ENCODE results near the gene IMPA2. TPM values are rescaled to one million over a fixed set of nuclear protein-coding genes. Genes with fewer than 3 reads are reported as not detected.

The IMPA2 gene
- polyA plus RNA-seq, 1 donor (not counting 4 experiments of a cell fraction or from before 2014, with no cell fraction given), result 17.6 TPM

DNA sequence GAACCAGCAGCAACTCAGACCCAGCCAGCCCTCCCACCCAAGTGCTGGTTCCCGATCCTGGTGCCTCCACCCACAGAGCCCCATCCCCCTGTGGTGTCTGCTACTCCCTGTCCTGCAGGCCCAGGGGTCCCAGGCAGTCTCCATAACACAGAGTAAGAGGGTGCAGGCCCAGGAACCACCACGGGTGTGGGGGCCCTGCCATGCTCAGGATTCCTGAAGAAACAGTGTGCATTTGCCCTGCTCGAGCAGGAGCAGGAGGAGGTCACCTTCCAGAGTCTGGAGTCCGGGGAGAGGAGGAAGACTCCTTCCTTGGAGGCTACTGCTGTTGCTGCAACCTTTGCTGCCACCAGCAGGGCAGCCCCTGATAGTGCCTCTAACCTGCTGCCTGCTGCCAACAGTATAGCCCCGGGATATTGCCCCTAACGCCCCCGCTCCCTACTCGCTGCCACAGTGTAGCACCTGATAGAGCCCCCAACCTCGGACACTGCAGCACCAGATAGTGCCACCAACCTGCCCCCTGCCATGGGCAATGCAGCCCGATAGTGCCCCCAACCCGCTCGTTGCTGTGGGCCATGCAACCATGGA is 65.5 kb downstream of the IMPA2 start:
- no peaks in the 10 kb centered on the region for H3K9me3 ChIP-seq (ENCODE audit: control insufficient read depth, low read depth, low read length)
- H3K4me2 ChIP-seq (ENCODE audit: control insufficient read depth, extremely low read depth, insufficient read depth, low read depth, low read length), result no peak overlapping the region
- no peaks in the 10 kb centered on the region for H3K27me3 ChIP-seq (ENCODE audit: control insufficient read depth, extremely low read depth, insufficient read depth, low read length)
- H3K4me1 ChIP-seq (ENCODE audit: control insufficient read depth, extremely low read depth, insufficient read depth, low read length), result peaks cover 4% of the 10 kb centered on the region
- no peak overlapping the region for H3K27ac ChIP-seq (ENCODE audit: control insufficient read depth, insufficient read depth, low read length)
- H3K9ac ChIP-seq (ENCODE audit: control insufficient read depth, extremely low read depth, insufficient read depth, low read length), result no peak overlapping the region
- no peaks in the 10 kb centered on the region for H3K36me3 ChIP-seq (ENCODE audit: control insufficient read depth in 2 of 2, extremely low read depth in 1 of 2, insufficient read depth in 2 of 2, low read length in 2 of 2)
- DNase-seq (ENCODE audit: low read depth, low spot score) (no peak), FAIRE-seq (no peak)
- TF ChIP-seq, protein P1, sequence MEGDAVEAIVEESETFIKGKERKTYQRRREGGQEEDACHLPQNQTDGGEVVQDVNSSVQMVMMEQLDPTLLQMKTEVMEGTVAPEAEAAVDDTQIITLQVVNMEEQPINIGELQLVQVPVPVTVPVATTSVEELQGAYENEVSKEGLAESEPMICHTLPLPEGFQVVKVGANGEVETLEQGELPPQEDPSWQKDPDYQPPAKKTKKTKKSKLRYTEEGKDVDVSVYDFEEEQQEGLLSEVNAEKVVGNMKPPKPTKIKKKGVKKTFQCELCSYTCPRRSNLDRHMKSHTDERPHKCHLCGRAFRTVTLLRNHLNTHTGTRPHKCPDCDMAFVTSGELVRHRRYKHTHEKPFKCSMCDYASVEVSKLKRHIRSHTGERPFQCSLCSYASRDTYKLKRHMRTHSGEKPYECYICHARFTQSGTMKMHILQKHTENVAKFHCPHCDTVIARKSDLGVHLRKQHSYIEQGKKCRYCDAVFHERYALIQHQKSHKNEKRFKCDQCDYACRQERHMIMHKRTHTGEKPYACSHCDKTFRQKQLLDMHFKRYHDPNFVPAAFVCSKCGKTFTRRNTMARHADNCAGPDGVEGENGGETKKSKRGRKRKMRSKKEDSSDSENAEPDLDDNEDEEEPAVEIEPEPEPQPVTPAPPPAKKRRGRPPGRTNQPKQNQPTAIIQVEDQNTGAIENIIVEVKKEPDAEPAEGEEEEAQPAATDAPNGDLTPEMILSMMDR (optimal IDR thresholded peaks at IDR 0.05 in 1 of 3, IDR thresholded peaks at IDR 0.05 in 1 of 3, conservative IDR thresholded peaks at IDR 0.05 in 1 of 3; ENCODE audit: extremely low read depth in 1 of 3, insufficient read depth in 2 of 3, low read length in 3 of 3), result peak in 2 of 3 experiments; percentile 15 to 36
- no peak for TF ChIP-seq EZH2 (IDR thresholded peaks at IDR 0.05; ENCODE audit: low read length)
- no peaks in the 10 kb centered on the region for H4K20me1 ChIP-seq (ENCODE audit: control insufficient read depth, extremely low read depth, insufficient read depth, low read length)
- H2AFZ ChIP-seq (ENCODE audit: control insufficient read depth, low read length), result no peak overlapping the region
- no peak overlapping the region for H3K4me3 ChIP-seq (ENCODE audit: control insufficient read depth in 2 of 3, extremely low read depth in 1 of 3, insufficient read depth in 2 of 3, low read depth in 1 of 3, low read length in 3 of 3)
- H3K79me2 ChIP-seq (ENCODE audit: control insufficient read depth, insufficient read depth, low read length), result no peaks in the 10 kb centered on the region
- dilution Hi-C loops (cut with MboI; ENCODE audit: extremely low pct_ligation_motif_present, low sequenced_read_pairs), result no loop called here
- no peaks in the 10 kb centered on the region for H3K9me1 ChIP-seq (ENCODE audit: control insufficient read depth, extremely low read depth, insufficient read depth, low read length)

DNA sequence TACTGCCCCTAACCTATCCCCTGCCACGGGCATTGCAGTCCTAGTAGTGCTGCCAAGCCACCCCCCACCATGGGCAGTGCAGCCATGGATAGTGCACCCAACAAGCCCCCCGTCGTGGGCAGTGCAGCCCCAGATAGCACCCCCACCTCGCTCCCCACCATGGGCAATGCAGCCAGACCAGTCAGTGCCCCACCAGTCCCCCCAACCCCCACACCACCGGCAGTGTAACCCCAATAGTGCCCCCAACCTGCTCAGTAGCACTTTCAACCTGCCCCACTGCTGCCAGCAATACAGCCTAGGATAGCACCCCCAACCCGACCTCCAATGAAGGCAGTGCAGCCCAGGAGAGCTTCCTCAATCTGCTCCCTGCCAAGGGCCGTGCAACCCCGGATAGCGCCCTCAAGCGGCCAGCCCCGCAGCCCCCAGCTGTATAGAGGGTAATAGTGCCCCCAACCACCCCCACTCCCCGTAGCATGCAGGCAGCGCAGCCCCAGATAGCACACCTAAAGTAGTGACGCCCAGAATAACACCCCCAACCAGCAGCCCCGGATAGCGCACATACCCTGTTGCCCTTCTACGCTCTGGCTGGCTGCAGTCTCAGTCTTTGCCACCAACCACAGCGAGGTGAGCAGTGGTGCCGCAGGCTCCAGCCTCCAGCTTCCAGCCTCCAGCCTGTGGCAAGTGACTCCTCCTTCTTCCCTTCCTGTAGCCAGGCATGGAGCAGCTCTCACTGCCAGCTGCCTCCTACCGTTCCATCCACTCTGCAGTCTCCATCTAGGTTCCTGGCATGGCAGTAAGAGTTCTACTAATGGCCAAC is 66.9 kb downstream of the IMPA2 start:
- Histone ChIP-seq H3K9me1 (ENCODE audit: control insufficient read depth, extremely low read depth, insufficient read depth, low read length) (no peaks in the 10 kb centered on the region), H3K27ac (ENCODE audit: control insufficient read depth, insufficient read depth, low read length) (peak overlapping the region; percentile 16)

More for the DNA sequence above, 66.9 kb downstream of the IMPA2 start:
- no peak for TF ChIP-seq EZH2 (IDR thresholded peaks at IDR 0.05; ENCODE audit: low read length)
- TF ChIP-seq, protein P1 (optimal IDR thresholded peaks at IDR 0.05 in 1 of 3, IDR thresholded peaks at IDR 0.05 in 1 of 3, conservative IDR thresholded peaks at IDR 0.05 in 1 of 3; ENCODE audit: extremely low read depth in 1 of 3, insufficient read depth in 2 of 3, low read length in 3 of 3), result no peak
- DNase-seq (ENCODE audit: low read depth, low spot score) (no peak), FAIRE-seq (peak; percentile 9)
- Histone ChIP-seq H3K27me3 (ENCODE audit: control insufficient read depth, extremely low read depth, insufficient read depth, low read length) (no peaks in the 10 kb centered on the region), H3K36me3 (ENCODE audit: control insufficient read depth in 2 of 2, extremely low read depth in 1 of 2, insufficient read depth in 2 of 2, low read length in 2 of 2) (no peaks in the 10 kb centered on the region), H3K4me1 (ENCODE audit: control insufficient read depth, extremely low read depth, insufficient read depth, low read length) (peaks cover 4% of the 10 kb centered on the region), H3K4me3 (ENCODE audit: control insufficient read depth in 2 of 3, extremely low read depth in 1 of 3, insufficient read depth in 2 of 3, low read depth in 1 of 3, low read length in 3 of 3) (no peak overlapping the region), H3K79me2 (ENCODE audit: control insufficient read depth, insufficient read depth, low read length) (no peaks in the 10 kb centered on the region), H4K20me1 (ENCODE audit: control insufficient read depth, extremely low read depth, insufficient read depth, low read length) (no peaks in the 10 kb centered on the region), H3K9ac (ENCODE audit: control insufficient read depth, extremely low read depth, insufficient read depth, low read length) (no peak overlapping the region), H2AFZ (ENCODE audit: control insufficient read depth, low read length) (peak overlapping the region; percentile 35), H3K9me3 (ENCODE audit: control insufficient read depth, low read depth, low read length) (no peaks in the 10 kb centered on the region), H3K4me2 (ENCODE audit: control insufficient read depth, extremely low read depth, insufficient read depth, low read depth, low read length) (peak overlapping the region; percentile 11)
- dilution Hi-C loops (cut with MboI; ENCODE audit: extremely low pct_ligation_motif_present, low sequenced_read_pairs), result no loop called here

Measured in keratinocyte (primary cell).